Keratinocyte (primary cell): ENCODE data around the gene PARL. TPM values are rescaled to one million over a fixed set of nuclear protein-coding genes. Genes with fewer than 3 reads are reported as not detected.

Experiments
- DNase-seq: peaks from one replicate; pipeline ENCODE4 v3.0.0-alpha.2; 2011; ENCODE audit warnings: low read depth, missing footprints, low spot score
- FAIRE-seq: peaks from 2 replicates; lab custom pipeline; 2011; peaks lifted over from hg19 to GRCh38; lab: Jason Lieb, UNC
- H2AFZ ChIP-seq: 2 replicates; pipeline ENCODE4 v1.6.0; 2012; ENCODE audit warnings: low read length, control low read depth, inconsistent platforms; ENCODE audit not compliant: control insufficient read depth
- H3K27ac ChIP-seq: 2 replicates; pipeline ENCODE4 v1.5.1; 2011; ENCODE audit warnings: low read length; ENCODE audit not compliant: control insufficient read depth, insufficient read depth
- H3K27me3 ChIP-seq: 3 replicates; pipeline ENCODE4 v1.6.0; 2011; ENCODE audit warnings: low read length; ENCODE audit not compliant: control insufficient read depth, insufficient read depth; ENCODE audit errors: extremely low read depth
- H3K36me3 ChIP-seq, 2 experiments: 2 replicates in 1 of 2; 3 replicates in 1 of 2; pipeline ENCODE4 v1.5.1; 2011; ENCODE audit warnings: low read length in 2 of 2, mild to moderate bottlenecking in 1 of 2; ENCODE audit not compliant: control insufficient read depth in 2 of 2, insufficient read depth in 2 of 2; ENCODE audit errors: extremely low read depth in 1 of 2
- H3K4me1 ChIP-seq: 3 replicates; pipeline ENCODE4 v1.5.1; 2011; ENCODE audit warnings: low read length; ENCODE audit not compliant: control insufficient read depth, insufficient read depth; ENCODE audit errors: extremely low read depth
- H3K4me2 ChIP-seq: 3 replicates; pipeline ENCODE4 v1.6.0; 2011; ENCODE audit warnings: low read depth, low read length; ENCODE audit not compliant: control insufficient read depth, insufficient read depth; ENCODE audit errors: extremely low read depth
- H3K4me3 ChIP-seq, 3 experiments: fragments of 200-600 bp in 1 of 3; sonication (generic) in 1 of 3; 2 replicates in 2 of 3; 3 replicates in 1 of 3; pipeline ENCODE4 v1.5.1; 2011 to 2016; ENCODE audit warnings: low read length in 3 of 3, mild to moderate bottlenecking in 3 of 3, control low read depth in 2 of 3, inconsistent platforms in 1 of 3, low read depth in 1 of 3, mixed read lengths in 1 of 3, mixed run types in 1 of 3, moderate library complexity in 1 of 3; ENCODE audit not compliant: control insufficient read depth in 2 of 3, insufficient read depth in 2 of 3; ENCODE audit errors: extremely low read depth in 1 of 3
- H3K79me2 ChIP-seq: 2 replicates; pipeline ENCODE4 v1.6.0; 2012; ENCODE audit warnings: low read length; ENCODE audit not compliant: control insufficient read depth, insufficient read depth
- H3K9ac ChIP-seq: 3 replicates; pipeline ENCODE4 v1.6.0; 2011; ENCODE audit warnings: low read length; ENCODE audit not compliant: control insufficient read depth, insufficient read depth; ENCODE audit errors: extremely low read depth
- H3K9me1 ChIP-seq: 3 replicates; pipeline ENCODE4 v1.6.0; 2011; ENCODE audit warnings: low read length; ENCODE audit not compliant: control insufficient read depth, insufficient read depth; ENCODE audit errors: extremely low read depth
- H3K9me3 ChIP-seq: 2 replicates; pipeline ENCODE4 v1.5.1; 2012; ENCODE audit warnings: low read depth, low read length; ENCODE audit not compliant: control insufficient read depth
- H4K20me1 ChIP-seq: 3 replicates; pipeline ENCODE4 v1.6.0; 2011; ENCODE audit warnings: low read length; ENCODE audit not compliant: control insufficient read depth, insufficient read depth; ENCODE audit errors: extremely low read depth
- CTCF ChIP-seq, 3 experiments: IDR thresholded peaks in 1 of 3; conservative IDR thresholded peaks in 1 of 3; optimal IDR thresholded peaks in 1 of 3; 2 replicates in 2 of 3; 3 replicates in 1 of 3; pipeline versions ENCODE3 to v1.5.1; 2011; ENCODE audit warnings: low read length in 3 of 3, mild to moderate bottlenecking in 3 of 3, moderate library complexity in 2 of 3, control low read depth in 1 of 3, inconsistent platforms in 1 of 3; ENCODE audit not compliant: insufficient read depth in 2 of 3; ENCODE audit errors: extremely low read depth in 1 of 3
- EZH2 ChIP-seq: IDR thresholded peaks from one replicate; pipeline ENCODE4 v1.6.1; 2012; ENCODE audit warnings: inconsistent platforms, mild to moderate bottlenecking, low read length, moderate library complexity
- dilution Hi-C: fragments of 300-500 bp; cut with MboI; formaldehyde crosslinking; loops from one replicate; pipeline ENCODE4 v1.7.0; 2020; ENCODE audit warnings: low sequenced_read_pairs; ENCODE audit not compliant: extremely low pct_ligation_motif_present
- polyA plus RNA-seq, 5 experiments: library from polyadenylated mRNA; depleted of rRNA in 3 of 5; stranded (reverse) in 3 of 5; stranded (forward) in 1 of 5; unstranded in 1 of 5; fragments of >200 nt; gene quantifications; 1 replicate in 1 of 5; 2 replicates in 3 of 5; 3 replicates in 1 of 5; pipeline versions ENCODE4 v1.2.1 to v1.2.3, GENCODE V29; 2011 to 2012; ENCODE audit warnings: missing spikeins in 2 of 5, low read depth in 1 of 5, low replicate concordance in 1 of 5

PARL gene
- polyA plus RNA-seq, 1 donor (not counting 4 experiments of a cell fraction or from before 2014, with no cell fraction given) = 68.9 TPM

DNA sequence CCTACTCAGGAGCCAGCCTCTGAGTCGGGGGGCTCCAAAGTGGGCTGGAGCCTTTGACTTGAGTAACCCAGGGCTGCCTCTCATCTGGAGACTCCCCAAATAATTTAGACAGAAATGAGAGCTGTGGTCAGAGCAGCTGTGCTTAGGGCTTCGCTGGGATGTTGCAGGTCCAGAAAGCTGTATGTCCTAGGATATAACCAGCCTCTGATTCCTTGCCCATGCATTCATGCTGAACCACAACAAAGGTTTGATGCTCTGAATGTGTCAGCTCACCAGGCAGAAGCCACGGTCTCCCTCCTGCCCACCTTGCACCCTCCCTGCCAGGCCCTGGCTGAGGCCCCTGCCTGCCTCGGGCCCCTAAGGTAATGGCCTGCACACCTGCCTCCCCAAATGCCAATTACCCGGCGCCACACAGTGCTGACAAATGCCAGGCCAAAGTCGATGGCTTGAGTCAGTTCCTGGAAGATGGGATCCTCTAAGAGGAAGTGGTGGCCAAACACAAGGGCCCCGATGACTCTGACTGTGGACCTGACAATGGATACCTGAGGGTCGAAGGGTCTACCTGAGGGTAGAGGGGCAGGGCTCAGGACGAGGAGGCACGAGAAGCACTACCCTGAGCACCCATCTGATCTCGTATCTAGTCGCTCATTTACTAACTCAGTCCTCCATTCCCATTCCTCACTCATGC is 21.7 kb upstream of the PARL start:
- Histone ChIP-seq H3K4me3 (no peak overlapping the region), H4K20me1 (no peaks in the 10 kb centered on the region), H3K9me1 (no peaks in the 10 kb centered on the region), H3K27me3 (no peaks in the 10 kb centered on the region), H2AFZ (no peak overlapping the region), H3K36me3 (no peaks in the 10 kb centered on the region), H3K4me2 (no peak overlapping the region), H3K9me3 (no peaks in the 10 kb centered on the region), H3K4me1 (no peaks in the 10 kb centered on the region), H3K79me2 (no peaks in the 10 kb centered on the region), H3K9ac (no peak overlapping the region), H3K27ac (no peak overlapping the region)
- no peak for TF ChIP-seq EZH2
- no peak for TF ChIP-seq CTCF (optimal IDR thresholded peaks at IDR 0.05 in 1 of 3, IDR thresholded peaks at IDR 0.05 in 1 of 3, conservative IDR thresholded peaks at IDR 0.05 in 1 of 3; ENCODE audit: extremely low read depth in 1 of 3, insufficient read depth in 2 of 3, low read length in 3 of 3)
- DNase-seq = no peak
- dilution Hi-C loops = no loop called here
- FAIRE-seq = no peak

DNA sequence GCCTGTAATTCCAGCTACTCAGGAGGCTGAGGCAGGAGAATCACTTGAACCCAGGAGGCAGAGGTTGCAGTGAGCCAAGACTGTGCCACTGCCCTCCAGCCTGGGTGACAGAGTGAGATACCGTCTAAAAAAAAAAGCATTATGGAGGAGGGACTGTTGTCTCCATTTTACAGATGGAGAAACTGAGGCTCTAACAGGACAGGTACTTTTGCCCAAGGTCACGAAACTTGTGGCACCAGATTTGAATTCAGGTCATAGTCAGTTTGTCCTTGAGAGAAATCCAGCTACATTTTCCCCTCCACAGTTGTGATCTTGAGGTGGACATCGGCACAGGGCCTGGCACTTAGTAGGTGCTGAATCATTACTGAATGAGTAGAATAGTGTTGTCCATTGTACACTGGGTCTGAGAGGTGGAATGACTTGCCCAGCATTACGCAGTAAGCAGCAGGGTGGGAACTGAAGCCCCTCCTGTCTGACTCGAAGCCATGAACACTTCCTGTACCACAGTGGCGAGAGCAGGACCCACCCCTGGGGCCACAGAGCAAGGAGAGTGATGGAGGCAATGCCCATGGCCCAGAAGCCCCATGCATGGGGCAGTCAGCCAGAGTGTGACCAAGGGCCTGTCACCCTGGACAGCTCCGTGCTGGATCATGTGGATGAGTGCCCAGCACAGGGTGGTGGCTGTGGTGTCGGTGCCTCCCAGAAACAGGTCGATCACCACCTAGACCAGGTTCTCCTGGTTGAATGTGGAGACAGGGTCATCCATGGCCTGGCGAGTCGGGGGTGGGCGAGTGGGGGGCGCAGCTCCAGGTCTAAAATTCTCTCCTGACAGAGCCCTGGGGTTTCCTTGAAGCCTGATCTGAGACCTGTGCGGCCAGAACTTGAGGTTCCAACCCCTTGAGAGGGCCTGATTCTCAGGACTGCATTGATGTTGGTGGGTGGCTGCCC is 20.4 kb upstream of the PARL start:
- Histone ChIP-seq H3K4me3 (no peak overlapping the region), H3K79me2 (no peaks in the 10 kb centered on the region), H3K27ac (no peak overlapping the region), H3K4me2 (no peak overlapping the region), H3K9me3 (no peaks in the 10 kb centered on the region), H2AFZ (no peak overlapping the region), H3K4me1 (no peaks in the 10 kb centered on the region), H3K27me3 (no peaks in the 10 kb centered on the region), H3K9me1 (no peaks in the 10 kb centered on the region), H3K36me3 (no peaks in the 10 kb centered on the region), H3K9ac (no peak overlapping the region), H4K20me1 (no peaks in the 10 kb centered on the region)
- dilution Hi-C loops = no loop called here
- FAIRE-seq (no peak), DNase-seq (no peak)
- TF ChIP-seq CTCF (optimal IDR thresholded peaks at IDR 0.05 in 1 of 3, IDR thresholded peaks at IDR 0.05 in 1 of 3, conservative IDR thresholded peaks at IDR 0.05 in 1 of 3; ENCODE audit: extremely low read depth in 1 of 3, insufficient read depth in 2 of 3, low read length in 3 of 3) (no peak), EZH2 (no peak)
